ENCODE measurements around the gene GPC3.

DNA sequence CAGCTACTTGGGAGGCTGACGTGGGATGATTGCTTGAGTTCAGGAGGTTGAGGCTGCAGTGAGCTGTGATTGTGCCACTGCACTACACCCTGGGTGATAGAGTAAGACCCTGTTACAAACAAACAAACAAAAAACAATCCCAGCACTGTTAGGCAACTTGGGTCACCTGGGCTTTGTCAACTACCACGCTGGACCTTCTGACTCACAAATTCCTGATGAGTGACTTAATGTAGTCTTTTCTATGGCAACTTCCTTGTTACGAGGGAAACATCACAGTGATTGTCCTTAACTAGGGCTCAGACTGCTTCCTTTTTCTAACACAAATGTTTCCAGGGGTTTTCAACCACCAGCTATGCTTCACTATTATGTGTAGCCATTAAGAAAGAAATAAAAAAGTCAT is 441.3 kb downstream of the GPC3 start:
- TF ChIP-seq FOXM1 (IDR thresholded peaks at IDR 0.05; ENCODE audit: borderline replicate concordance) = no peak
- no peak for TF ChIP-seq BHLHE40 (IDR thresholded peaks at IDR 0.05; ENCODE audit: borderline replicate concordance)
- TF ChIP-seq SP1 (IDR thresholded peaks at IDR 0.05) = no peak
- TF ChIP-seq, protein P1, sequence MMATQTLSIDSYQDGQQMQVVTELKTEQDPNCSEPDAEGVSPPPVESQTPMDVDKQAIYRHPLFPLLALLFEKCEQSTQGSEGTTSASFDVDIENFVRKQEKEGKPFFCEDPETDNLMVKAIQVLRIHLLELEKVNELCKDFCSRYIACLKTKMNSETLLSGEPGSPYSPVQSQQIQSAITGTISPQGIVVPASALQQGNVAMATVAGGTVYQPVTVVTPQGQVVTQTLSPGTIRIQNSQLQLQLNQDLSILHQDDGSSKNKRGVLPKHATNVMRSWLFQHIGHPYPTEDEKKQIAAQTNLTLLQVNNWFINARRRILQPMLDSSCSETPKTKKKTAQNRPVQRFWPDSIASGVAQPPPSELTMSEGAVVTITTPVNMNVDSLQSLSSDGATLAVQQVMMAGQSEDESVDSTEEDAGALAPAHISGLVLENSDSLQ (IDR thresholded peaks at IDR 0.05) = no peak
- no peak for TF ChIP-seq FOXK2 (IDR thresholded peaks at IDR 0.05)
- no peak for TF ChIP-seq TARDBP (IDR thresholded peaks at IDR 0.05)
- TF ChIP-seq SUZ12 (IDR thresholded peaks at IDR 0.05) = no peak
- no peak for TF ChIP-seq L3MBTL2 (conservative IDR thresholded peaks at IDR 0.05)
- TF ChIP-seq ZNF384 (IDR thresholded peaks at IDR 0.05) = no peak
- no peak for TF ChIP-seq ELF4 (IDR thresholded peaks at IDR 0.05)
- TF ChIP-seq NFRKB (IDR thresholded peaks at IDR 0.05) = no peak
- TF ChIP-seq FOXA1 (IDR thresholded peaks at IDR 0.05) = no peak
- no peak for TF ChIP-seq CTBP1 (IDR thresholded peaks at IDR 0.05; ENCODE audit: borderline replicate concordance)
- no peak for TF ChIP-seq HDGF (IDR thresholded peaks at IDR 0.05; ENCODE audit: borderline replicate concordance)

All from HEK293T (cell line).